ENCODE data around the gene NFIA.

DNA sequence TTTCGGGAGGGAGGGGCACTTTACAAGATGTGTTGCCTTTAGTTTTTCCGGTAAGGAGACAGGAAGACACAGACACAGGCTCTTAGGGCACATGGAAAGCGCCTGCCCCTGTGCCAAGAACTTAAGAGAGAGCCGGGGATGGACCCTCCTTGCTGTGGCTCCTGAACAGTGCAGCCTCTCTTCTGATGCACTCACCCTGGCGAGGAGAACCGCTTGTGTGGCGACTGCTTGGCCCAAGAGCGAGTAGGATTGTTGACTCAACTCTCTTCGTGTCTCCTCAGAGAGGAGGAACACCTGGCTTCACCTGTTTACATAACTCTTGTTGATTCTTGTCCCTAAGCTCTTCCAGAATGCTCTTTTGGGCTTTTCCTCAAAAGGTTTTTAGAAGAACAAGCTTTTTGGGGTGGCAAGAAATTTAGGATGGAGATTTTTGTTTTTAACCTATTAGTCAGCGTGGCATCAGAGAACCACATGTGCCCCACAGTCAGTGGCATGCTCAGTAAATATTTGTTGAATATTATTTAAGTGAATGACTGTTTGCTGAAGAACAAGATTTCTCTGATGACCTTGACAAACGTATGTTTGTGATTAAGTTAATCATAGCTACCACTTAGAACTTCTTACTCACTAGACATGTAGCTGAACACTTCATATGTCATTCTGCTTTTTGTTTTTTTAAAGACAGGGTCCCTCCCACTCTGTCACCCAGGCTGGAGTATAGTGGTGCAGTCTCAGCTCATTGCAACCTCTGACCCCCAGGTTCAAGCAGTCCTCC lies 60.6 kb downstream of the NFIA start:
- TF ChIP-seq POLR2AphosphoS5 (IDR thresholded peaks at IDR 0.05; ENCODE audit: borderline replicate concordance, low read depth, low read length) (no peak), EZH2 (IDR thresholded peaks at IDR 0.05) (no peak), FOXP2 (optimal IDR thresholded peaks at IDR 0.05; ENCODE audit: control extremely low read depth, extremely low read length, insufficient read depth) (no peak)
